GM23338 (cell line): ENCODE measurements around the gene GRHL3. TPM values are rescaled to one million over a fixed set of nuclear protein-coding genes. Genes with fewer than 3 reads are reported as not detected.

Experiments used
- ATAC-seq: fragments of 200-7000 bp; cut with Tn5 transposase; 3 replicates; pipeline ENCODE4 v1.9.1; 2020
- DNase-seq: peaks from one replicate; pipeline ENCODE4 v3.0.0-alpha.2; 2015; ENCODE audit warnings: low spot score
- H2AFZ ChIP-seq: fragments of 200-600 bp; sonication (generic); 2 replicates; pipeline ENCODE4 v1.8.0; 2016; ENCODE audit warnings: antibody characterized with exemption, mild to moderate bottlenecking, moderate library complexity
- H3F3A ChIP-seq: fragments of 200-600 bp; sonication (generic); replicated peaks from 2 replicates; pipeline ENCODE4 v1.8.0; 2017; ENCODE audit warnings: antibody characterized with exemption, mixed run types, low read depth
- H3K27ac ChIP-seq: fragments of 200-600 bp; sonication (generic); 2 replicates; pipeline ENCODE4 v1.6.1; 2016; ENCODE audit warnings: low read depth
- H3K27me3 ChIP-seq: fragments of 200-600 bp; sonication (generic); 2 replicates; pipeline ENCODE4 v1.8.0; 2016; ENCODE audit warnings: mild to moderate bottlenecking, mixed run types, moderate library complexity; ENCODE audit not compliant: insufficient read depth
- H3K36me3 ChIP-seq: fragments of 200-600 bp; sonication (generic); 2 replicates; pipeline ENCODE4 v1.8.0; 2016; ENCODE audit warnings: mild to moderate bottlenecking; ENCODE audit not compliant: insufficient read depth
- H3K4me1 ChIP-seq: fragments of 200-600 bp; sonication (generic); 2 replicates; pipeline ENCODE4 v1.8.0; 2016; ENCODE audit warnings: mild to moderate bottlenecking, moderate library complexity; ENCODE audit not compliant: insufficient read depth
- H3K4me2 ChIP-seq: fragments of 200-600 bp; sonication (generic); 2 replicates; pipeline ENCODE4 v1.7.1; 2017; ENCODE audit warnings: mixed run types
- H3K4me3 ChIP-seq: fragments of 200-600 bp; sonication (generic); 2 replicates; pipeline ENCODE4 v1.6.1; 2016; ENCODE audit warnings: mixed run types
- H3K79me2 ChIP-seq: fragments of 200-600 bp; sonication (generic); replicated peaks from 2 replicates; pipeline ENCODE4 v1.8.0; 2017; ENCODE audit warnings: mild to moderate bottlenecking; ENCODE audit not compliant: insufficient read depth
- H3K9me2 ChIP-seq: fragments of 200-600 bp; sonication (generic); 2 replicates; pipeline ENCODE4 v1.8.0; 2017; ENCODE audit not compliant: insufficient read depth
- H4K20me1 ChIP-seq: fragments of 200-600 bp; sonication (generic); replicated peaks from 2 replicates; pipeline ENCODE4 v1.8.0; 2017; ENCODE audit warnings: mild to moderate bottlenecking; ENCODE audit not compliant: insufficient read depth
- H3K27ac Mint-ChIP-seq: 2 replicates; pipeline ENCODE4 v1.8.0; 2020; ENCODE audit warnings: inconsistent platforms, mild to moderate bottlenecking, moderate library complexity, mixed read lengths
- H3K27me3 Mint-ChIP-seq: 3 replicates; pipeline ENCODE4 v1.8.0; 2022; ENCODE audit warnings: low read depth, mild to moderate bottlenecking, moderate library complexity, mixed read lengths, inconsistent platforms; ENCODE audit not compliant: insufficient read depth, poor library complexity
- H3K36me3 Mint-ChIP-seq: 3 replicates; pipeline ENCODE4 v1.8.0; 2021; ENCODE audit warnings: low read depth, mild to moderate bottlenecking, inconsistent platforms, moderate library complexity, mixed read lengths
- H3K4me1 Mint-ChIP-seq: 3 replicates; pipeline ENCODE4 v1.8.0; 2020; ENCODE audit warnings: mild to moderate bottlenecking, inconsistent platforms, mixed read lengths
- H3K4me3 Mint-ChIP-seq: 3 replicates; pipeline ENCODE4 v1.8.0; 2021; ENCODE audit warnings: moderate library complexity, mild to moderate bottlenecking, inconsistent platforms, mixed read lengths
- H3K9me3 Mint-ChIP-seq: 3 replicates; pipeline ENCODE4 v1.8.0; 2020; ENCODE audit warnings: moderate library complexity, mild to moderate bottlenecking, inconsistent platforms, mixed read lengths
- CREB1 ChIP-seq: fragments of 250-450 bp; sonication (Bioruptor Pico); IDR thresholded peaks from 2 replicates; pipeline ENCODE4 v1.5.0; 2020; ENCODE audit warnings: low read depth, mild to moderate bottlenecking, moderate library complexity
- EZH2 ChIP-seq: fragments of 200-600 bp; sonication (generic); IDR thresholded peaks from one replicate; pipeline ENCODE4 v1.8.0; 2017; ENCODE audit warnings: antibody characterized with exemption, mild to moderate bottlenecking, low read depth; ENCODE audit not compliant: unreplicated experiment
- EZH2phosphoT487 ChIP-seq: fragments of 200-600 bp; sonication (generic); IDR thresholded peaks from one replicate; pipeline ENCODE4 v1.8.1; 2018; ENCODE audit warnings: antibody characterized with exemption; ENCODE audit not compliant: unreplicated experiment
- JUNB ChIP-seq: IDR thresholded peaks from one replicate; pipeline ENCODE4 v1.6.1; 2016; ENCODE audit warnings: antibody characterized with exemption; ENCODE audit not compliant: unreplicated experiment
- NANOG ChIP-seq: IDR thresholded peaks from 2 replicates; pipeline ENCODE4 v1.6.1; 2016; ENCODE audit warnings: antibody characterized with exemption, borderline replicate concordance
- POLR2AphosphoS5 ChIP-seq: IDR thresholded peaks from 2 replicates; pipeline ENCODE4 v1.6.1; 2016; ENCODE audit warnings: antibody characterized with exemption, low read depth
- STAT1 ChIP-seq: IDR thresholded peaks from one replicate; pipeline ENCODE4 v1.6.1; 2016; ENCODE audit warnings: antibody characterized with exemption; ENCODE audit not compliant: unreplicated experiment
- ZNF114 ChIP-seq: fragments of 250-450 bp; sonication (Bioruptor Pico); IDR thresholded peaks from 2 replicates; pipeline ENCODE4 v1.5.0; 2020; ENCODE audit warnings: mild to moderate bottlenecking, moderate library complexity
- ZNF331 ChIP-seq: fragments of 250-450 bp; sonication (Bioruptor Pico); IDR thresholded peaks from 2 replicates; pipeline ENCODE4 v1.5.0; 2020; ENCODE audit warnings: low read depth, mild to moderate bottlenecking, moderate library complexity
- polyA plus RNA-seq: library from polyadenylated mRNA; unstranded; fragments of >200 nt; fragmentation: Nextera tagmentation; extraction: Ambion mirVana; gene quantifications from 2 replicates; pipeline ENCODE4 v1.2.1, GENCODE V29; 2016
- total RNA-seq: library from RNA; depleted of rRNA; stranded (reverse); fragments of >200 nt; shearing (Covaris generic); gene quantifications from 2 replicates; pipeline ENCODE4 v1.2.3, GENCODE V29; 2014
- TF ChIP-seq, protein P1 (sequence below), 2 experiments: fragments of 200-600 bp in 1 of 2; sonication (generic) in 1 of 2; conservative IDR thresholded peaks; 2 replicates each; pipeline versions ENCODE4 v1.5.1 to v1.6.1; 2016 to 2017; ENCODE audit warnings: antibody characterized with exemption in 2 of 2, low read depth in 2 of 2, mild to moderate bottlenecking in 2 of 2, moderate library complexity in 1 of 2
- TF ChIP-seq, protein P2 (sequence below): IDR thresholded peaks from 2 replicates; pipeline ENCODE4 v1.6.1; 2016; ENCODE audit warnings: antibody characterized with exemption
- TF ChIP-seq, protein P3 (sequence below): IDR thresholded peaks from one replicate; pipeline ENCODE4 v1.6.1; 2018; ENCODE audit warnings: antibody characterized with exemption; ENCODE audit not compliant: unreplicated experiment

Gene GRHL3
- total and polyA plus RNA-seq, 2 experiments from 2014 or later = 0.78 to 1.1 TPM

DNA sequence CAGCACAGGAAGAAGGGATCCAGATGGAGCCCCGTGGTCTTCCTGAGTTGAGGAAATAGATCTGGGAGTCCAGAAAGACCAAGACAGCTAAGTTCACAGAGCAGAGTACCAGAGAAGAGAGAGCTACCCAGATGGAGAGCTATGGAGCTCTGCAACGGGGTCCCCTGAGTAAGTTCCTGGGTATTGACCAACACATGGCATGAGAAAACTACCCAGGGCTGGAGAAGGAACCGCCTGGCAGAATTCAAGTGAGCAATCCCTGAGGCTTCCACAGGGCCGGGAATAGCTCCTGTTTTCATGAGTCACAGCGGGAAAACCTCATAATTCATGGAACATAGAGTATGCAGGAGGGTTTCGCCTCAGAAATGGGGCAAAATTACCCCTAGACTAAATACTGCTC is 74.7 kb downstream of the GRHL3 start (continued):
- TF ChIP-seq POLR2AphosphoS5 (no peak), ZNF331 (no peak), STAT1 (no peak), JUNB (no peak), EZH2phosphoT487 (no peak), CREB1 (CRISPR knock-in tag) (no peak), ZNF114 (CRISPR knock-in tag) (no peak), EZH2 (no peak)
- TF ChIP-seq, protein P1, sequence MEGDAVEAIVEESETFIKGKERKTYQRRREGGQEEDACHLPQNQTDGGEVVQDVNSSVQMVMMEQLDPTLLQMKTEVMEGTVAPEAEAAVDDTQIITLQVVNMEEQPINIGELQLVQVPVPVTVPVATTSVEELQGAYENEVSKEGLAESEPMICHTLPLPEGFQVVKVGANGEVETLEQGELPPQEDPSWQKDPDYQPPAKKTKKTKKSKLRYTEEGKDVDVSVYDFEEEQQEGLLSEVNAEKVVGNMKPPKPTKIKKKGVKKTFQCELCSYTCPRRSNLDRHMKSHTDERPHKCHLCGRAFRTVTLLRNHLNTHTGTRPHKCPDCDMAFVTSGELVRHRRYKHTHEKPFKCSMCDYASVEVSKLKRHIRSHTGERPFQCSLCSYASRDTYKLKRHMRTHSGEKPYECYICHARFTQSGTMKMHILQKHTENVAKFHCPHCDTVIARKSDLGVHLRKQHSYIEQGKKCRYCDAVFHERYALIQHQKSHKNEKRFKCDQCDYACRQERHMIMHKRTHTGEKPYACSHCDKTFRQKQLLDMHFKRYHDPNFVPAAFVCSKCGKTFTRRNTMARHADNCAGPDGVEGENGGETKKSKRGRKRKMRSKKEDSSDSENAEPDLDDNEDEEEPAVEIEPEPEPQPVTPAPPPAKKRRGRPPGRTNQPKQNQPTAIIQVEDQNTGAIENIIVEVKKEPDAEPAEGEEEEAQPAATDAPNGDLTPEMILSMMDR (conservative IDR thresholded peaks at IDR 0.05; ENCODE audit: low read depth in 2 of 2) = no peak
- TF ChIP-seq, protein P2, sequence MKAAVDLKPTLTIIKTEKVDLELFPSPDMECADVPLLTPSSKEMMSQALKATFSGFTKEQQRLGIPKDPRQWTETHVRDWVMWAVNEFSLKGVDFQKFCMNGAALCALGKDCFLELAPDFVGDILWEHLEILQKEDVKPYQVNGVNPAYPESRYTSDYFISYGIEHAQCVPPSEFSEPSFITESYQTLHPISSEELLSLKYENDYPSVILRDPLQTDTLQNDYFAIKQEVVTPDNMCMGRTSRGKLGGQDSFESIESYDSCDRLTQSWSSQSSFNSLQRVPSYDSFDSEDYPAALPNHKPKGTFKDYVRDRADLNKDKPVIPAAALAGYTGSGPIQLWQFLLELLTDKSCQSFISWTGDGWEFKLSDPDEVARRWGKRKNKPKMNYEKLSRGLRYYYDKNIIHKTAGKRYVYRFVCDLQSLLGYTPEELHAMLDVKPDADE = no peak
- TF ChIP-seq, protein P3, sequence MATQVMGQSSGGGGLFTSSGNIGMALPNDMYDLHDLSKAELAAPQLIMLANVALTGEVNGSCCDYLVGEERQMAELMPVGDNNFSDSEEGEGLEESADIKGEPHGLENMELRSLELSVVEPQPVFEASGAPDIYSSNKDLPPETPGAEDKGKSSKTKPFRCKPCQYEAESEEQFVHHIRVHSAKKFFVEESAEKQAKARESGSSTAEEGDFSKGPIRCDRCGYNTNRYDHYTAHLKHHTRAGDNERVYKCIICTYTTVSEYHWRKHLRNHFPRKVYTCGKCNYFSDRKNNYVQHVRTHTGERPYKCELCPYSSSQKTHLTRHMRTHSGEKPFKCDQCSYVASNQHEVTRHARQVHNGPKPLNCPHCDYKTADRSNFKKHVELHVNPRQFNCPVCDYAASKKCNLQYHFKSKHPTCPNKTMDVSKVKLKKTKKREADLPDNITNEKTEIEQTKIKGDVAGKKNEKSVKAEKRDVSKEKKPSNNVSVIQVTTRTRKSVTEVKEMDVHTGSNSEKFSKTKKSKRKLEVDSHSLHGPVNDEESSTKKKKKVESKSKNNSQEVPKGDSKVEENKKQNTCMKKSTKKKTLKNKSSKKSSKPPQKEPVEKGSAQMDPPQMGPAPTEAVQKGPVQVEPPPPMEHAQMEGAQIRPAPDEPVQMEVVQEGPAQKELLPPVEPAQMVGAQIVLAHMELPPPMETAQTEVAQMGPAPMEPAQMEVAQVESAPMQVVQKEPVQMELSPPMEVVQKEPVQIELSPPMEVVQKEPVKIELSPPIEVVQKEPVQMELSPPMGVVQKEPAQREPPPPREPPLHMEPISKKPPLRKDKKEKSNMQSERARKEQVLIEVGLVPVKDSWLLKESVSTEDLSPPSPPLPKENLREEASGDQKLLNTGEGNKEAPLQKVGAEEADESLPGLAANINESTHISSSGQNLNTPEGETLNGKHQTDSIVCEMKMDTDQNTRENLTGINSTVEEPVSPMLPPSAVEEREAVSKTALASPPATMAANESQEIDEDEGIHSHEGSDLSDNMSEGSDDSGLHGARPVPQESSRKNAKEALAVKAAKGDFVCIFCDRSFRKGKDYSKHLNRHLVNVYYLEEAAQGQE = no peak

DNA sequence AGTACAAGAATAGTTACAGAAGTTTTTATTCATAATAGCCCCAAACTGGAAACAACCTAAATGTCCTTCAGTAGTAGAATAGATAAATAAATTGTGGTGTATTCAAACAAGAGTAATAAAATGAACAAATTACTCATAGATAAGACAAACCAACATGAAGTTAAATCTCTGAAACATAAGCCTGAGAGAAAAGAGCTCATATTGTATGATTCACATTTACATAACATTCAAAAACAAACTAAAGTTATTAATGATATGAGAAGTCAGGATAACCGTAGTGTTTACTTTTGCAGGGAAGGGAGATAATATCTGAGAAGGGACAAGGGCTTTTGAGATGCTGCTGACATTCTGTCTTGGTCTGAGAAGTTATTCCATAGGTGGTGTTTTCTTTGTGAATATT is 80.9 kb downstream of the GRHL3 start:
- Histone ChIP-seq H3F3A (no peaks in the 10 kb centered on the region), H3K27me3 (no peaks in the 10 kb centered on the region), H3K36me3 (no peaks in the 10 kb centered on the region), H3K79me2 (no peaks in the 10 kb centered on the region), H3K27ac (no peak overlapping the region), H4K20me1 (peaks cover 6% of the 10 kb centered on the region; the same call in 1 of the 2 replicates), H3K4me2 (no peak overlapping the region), H3K9me2 (no peaks in the 10 kb centered on the region), H3K4me1 (no peaks in the 10 kb centered on the region), H2AFZ (no peak overlapping the region), H3K4me3 (no peak overlapping the region)
- Mint-ChIP-seq H3K36me3 (no peaks in the 10 kb centered on the region), H3K4me1 (no peaks in the 10 kb centered on the region), H3K4me3 (no peak overlapping the region), H3K27ac (no peak overlapping the region), H3K27me3 (no peaks in the 10 kb centered on the region), H3K9me3 (no peaks in the 10 kb centered on the region)
- ATAC-seq = no peak
- DNase-seq = no peak
- TF ChIP-seq, protein P2 = no peak
- TF ChIP-seq EZH2phosphoT487 = no peak
- TF ChIP-seq ZNF331 = no peak
- no peak for TF ChIP-seq EZH2
- TF ChIP-seq NANOG = no peak
- no peak for TF ChIP-seq ZNF114 (CRISPR knock-in tag)
- TF ChIP-seq CREB1 (CRISPR knock-in tag) = no peak
- no peak for TF ChIP-seq JUNB
- TF ChIP-seq, protein P3 = no peak
- TF ChIP-seq POLR2AphosphoS5 = no peak
